ENCODE data around the gene VWA8. TPM values are rescaled to one million over a fixed set of nuclear protein-coding genes. Genes with fewer than 3 reads are reported as not detected.

The VWA8 gene
- total RNA-seq, 1 experiment from 2014 or later, result 22.6 TPM

DNA sequence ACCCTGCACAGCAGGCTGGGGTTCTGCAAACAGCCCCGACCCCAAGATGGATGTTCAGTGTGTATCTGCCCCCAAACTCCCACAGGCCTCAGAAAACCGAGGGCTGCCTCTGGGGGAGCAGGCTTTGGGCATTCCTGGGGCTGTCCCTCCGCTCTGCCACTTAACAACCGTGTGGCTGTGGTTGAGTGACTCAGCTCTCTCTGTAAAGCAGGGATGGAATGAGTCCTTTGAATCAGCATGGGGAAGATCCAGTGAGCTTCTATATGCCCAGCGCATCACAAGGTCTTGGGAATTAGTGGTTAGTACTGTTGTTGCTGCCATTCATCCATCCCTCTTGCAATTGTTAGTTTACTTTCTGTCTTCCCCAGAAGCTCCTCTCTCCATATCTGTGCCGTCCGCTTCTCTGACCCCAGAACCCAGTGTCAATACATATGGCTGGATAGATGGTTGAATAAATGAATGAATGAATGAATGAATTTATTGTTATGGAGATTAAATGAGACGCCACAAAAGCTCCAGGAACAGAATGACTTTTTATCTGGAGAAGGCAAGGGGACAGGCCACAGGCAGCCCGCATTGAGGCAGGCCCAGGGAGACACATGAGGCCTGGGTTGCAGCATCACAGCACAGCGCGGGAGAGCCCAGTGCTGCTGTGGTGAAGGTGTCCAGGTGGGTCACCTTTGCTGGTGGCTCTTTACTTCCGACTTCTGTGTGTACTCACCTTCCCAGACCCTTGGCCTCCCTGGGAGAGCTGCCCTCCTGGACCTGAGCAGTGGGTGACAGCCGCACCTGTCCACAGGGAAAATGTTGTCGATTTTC lies 414.3 kb downstream of the VWA8 start (continued):
- TF ChIP-seq, protein P1, sequence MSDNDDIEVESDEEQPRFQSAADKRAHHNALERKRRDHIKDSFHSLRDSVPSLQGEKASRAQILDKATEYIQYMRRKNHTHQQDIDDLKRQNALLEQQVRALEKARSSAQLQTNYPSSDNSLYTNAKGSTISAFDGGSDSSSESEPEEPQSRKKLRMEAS (IDR thresholded peaks at IDR 0.05), result no peak
- TF ChIP-seq EGR1 (IDR thresholded peaks at IDR 0.05; ENCODE audit: low read depth), result no peak
- TF ChIP-seq POLR2A (IDR thresholded peaks at IDR 0.05; ENCODE audit: borderline replicate concordance, extremely low read depth, insufficient read depth, insufficient read length), result no peak
- TF ChIP-seq CBX3 (IDR thresholded peaks at IDR 0.05; ENCODE audit: low read depth), result no peak

- ChIA-PET CTCF (no interaction called here), RAD21 (ENCODE audit: low non-redundant PET in 1 of 2, low total read pairs in 2 of 2, uncharacterized antibody in 2 of 2, unreplicated experiment in 2 of 2) (no interaction called here), POLR2A (no interaction called here)
- Histone ChIP-seq H3K9ac (ENCODE audit: low read length) (no peak overlapping the region), H2AFZ (ENCODE audit: low read depth, low read length, poor library complexity, severe bottlenecking) (no peak overlapping the region), H3K79me2 (ENCODE audit: insufficient read depth, low read length) (no peaks in the 10 kb centered on the region), H3K27me3 (ENCODE audit: insufficient read depth, low read length) (no peaks in the 10 kb centered on the region), H3K27ac (ENCODE audit: low read depth, low read length) (no peak overlapping the region), H3K9me2 (ENCODE audit: insufficient read depth) (no peaks in the 10 kb centered on the region), H3K36me3 (ENCODE audit: control insufficient read depth in 1 of 2, insufficient read depth in 2 of 2, low read length in 2 of 2) (no peaks in the 10 kb centered on the region), H3K4me1 (ENCODE audit: control insufficient read depth in 1 of 2, insufficient read depth in 2 of 2, low read length in 2 of 2) (peaks cover 0 to 8% of the 10 kb centered on the region in 2 experiments; a peak in 2 of 4 replicates), H3K4me3 (replicated peaks in 1 of 2; ENCODE audit: low read depth in 1 of 2, low read length in 2 of 2) (no peak overlapping the region), H4K20me1 (ENCODE audit: insufficient read depth) (no peaks in the 10 kb centered on the region), H3K9me3 (ENCODE audit: control insufficient read depth in 1 of 2, insufficient read depth in 1 of 2, low read depth in 1 of 2, low read length in 2 of 2) (no peaks in the 10 kb centered on the region; a peak in 1 of 4 replicates), H3K4me2 (ENCODE audit: low read length) (no peak overlapping the region)
- ATAC-seq, result no peak
- intact Hi-C loops (cut with micrococcal nuclease), result no loop called here
- no peak for TF ChIP-seq ELF1 (IDR thresholded peaks at IDR 0.05; ENCODE audit: borderline replicate concordance, low read depth)
- TF ChIP-seq, protein P1 (IDR thresholded peaks at IDR 0.05), result no peak
- no peak for TF ChIP-seq YY1 (IDR thresholded peaks at IDR 0.05; ENCODE audit: extremely low read depth, insufficient replicate concordance, low read depth, low read length)
- no peak for TF ChIP-seq POLR2A (IDR thresholded peaks at IDR 0.05; ENCODE audit: borderline replicate concordance, extremely low read depth, insufficient read depth, insufficient read length)
- TF ChIP-seq SP1 (IDR thresholded peaks at IDR 0.05; ENCODE audit: low read depth), result no peak
- TF ChIP-seq CEBPB (IDR thresholded peaks at IDR 0.05; ENCODE audit: low read depth), result no peak
- no peak for TF ChIP-seq JUND (IDR thresholded peaks at IDR 0.05)
- no TSS peak for BruUV-seq (replicated peaks)
- no peak for DNase-seq (ENCODE audit: low read depth, low spot score)
These were observed 415.5 kb downstream of the VWA8 start for GRCh38 chr13:41545432-41545707.

Measured in HCT116 (cell line).